ENCODE measurements around the gene SLC16A8. TPM values are rescaled to one million over a fixed set of nuclear protein-coding genes. Genes with fewer than 3 reads are reported as not detected.

Gene SLC16A8
- polyA plus RNA-seq, 10 donors = 1.2 to 3.5 (median 2.2) TPM

GRCh38 chr22:38114484-38115398, 30.8 kb upstream of the SLC16A8 start:
- peak; percentile 56 to 89 (median 82) for DNase-seq

- DNase-seq = no peak
Observed at GRCh38 chr22:38112381-38112780, 28.4 kb upstream of the SLC16A8 start.

- DNase-seq = no peak
Observed at GRCh38 chr22:38111925-38112355, 28.0 kb upstream of the SLC16A8 start.

- DNase-seq = no peak
Observed at GRCh38 chr22:38110863-38111852, 27.2 kb upstream of the SLC16A8 start.

GRCh38 chr22:38110008-38110862, 26.3 kb upstream of the SLC16A8 start, which contains the start of gene BAIAP2L2:
Gene BAIAP2L2, minus strand, starts transcription at chr22:38110684. Its CDS starts 159 bp downstream, at chr22:38110525.
- no peak for DNase-seq

GRCh38 chr22:38109371-38110001, 25.5 kb upstream of the SLC16A8 start:
- DNase-seq = no peak

- no peak for DNase-seq
Observed at GRCh38 chr22:38108561-38109319, 24.8 kb upstream of the SLC16A8 start.

GRCh38 chr22:38107692-38108515, 23.9 kb upstream of the SLC16A8 start:
- peak in 1 of 3 donors; percentile 49 for DNase-seq

- no peak for DNase-seq
Observed at GRCh38 chr22:38106814-38107578, 23.0 kb upstream of the SLC16A8 start.

GRCh38 chr22:38104084-38104483, 20.1 kb upstream of the SLC16A8 start:
- no peak for DNase-seq

- no peak for DNase-seq
Observed at GRCh38 chr22:38103641-38104040, 19.7 kb upstream of the SLC16A8 start.

- DNase-seq = no peak
Observed at GRCh38 chr22:38098410-38099249, 14.6 kb upstream of the SLC16A8 start.

GRCh38 chr22:38097557-38098409, 13.8 kb upstream of the SLC16A8 start:
- peak in 1 of 3 donors; percentile 54 for DNase-seq

- DNase-seq = no peak
Observed at GRCh38 chr22:38097058-38097457, 13.1 kb upstream of the SLC16A8 start.

GRCh38 chr22:38089474-38089851, 5.5 kb upstream of the SLC16A8 start:
- no peak for DNase-seq
